ENCODE measurements around the gene MDK.
"Not testable (repeated sequence)": the region's sequence is repeated elsewhere in the genome, so short reads cannot be mapped to it uniquely, and the experiment has no call there.

Gene MDK

DNA sequence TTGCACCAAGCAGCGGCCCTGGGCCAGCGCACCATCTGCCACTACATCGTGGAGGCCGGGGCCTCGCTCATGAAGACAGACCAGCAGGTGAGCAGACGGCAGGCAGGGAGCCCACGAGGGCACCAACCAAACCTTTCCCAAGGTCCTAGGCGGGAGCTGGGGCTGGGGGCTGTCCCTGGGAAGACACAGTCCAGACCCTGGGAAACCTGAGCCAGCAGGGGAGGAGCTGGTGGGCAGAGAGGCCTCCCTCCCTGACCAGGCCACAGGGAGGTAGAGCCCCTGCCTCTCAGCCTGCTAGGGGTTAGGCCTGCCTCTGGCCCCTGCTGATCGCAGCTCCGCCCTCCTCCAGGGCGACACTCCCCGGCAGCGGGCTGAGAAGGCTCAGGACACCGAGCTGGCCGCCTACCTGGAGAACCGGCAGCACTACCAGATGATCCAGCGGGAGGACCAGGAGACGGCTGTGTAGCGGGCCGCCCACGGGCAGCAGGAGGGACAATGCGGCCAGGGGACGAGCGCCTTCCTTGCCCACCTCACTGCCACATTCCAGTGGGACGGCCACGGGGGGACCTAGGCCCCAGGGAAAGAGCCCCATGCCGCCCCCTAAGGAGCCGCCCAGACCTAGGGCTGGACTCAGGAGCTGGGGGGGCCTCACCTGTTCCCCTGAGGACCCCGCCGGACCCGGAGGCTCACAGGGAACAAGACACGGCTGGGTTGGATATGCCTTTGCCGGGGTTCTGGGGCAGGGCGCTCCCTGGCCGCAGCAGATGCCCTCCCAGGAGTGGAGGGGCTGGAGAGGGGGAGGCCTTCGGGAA is 1.8 kb upstream of the MDK start:
- H3K4me3 ChIP-seq (ENCODE audit: low read length); DNase-seq (ENCODE audit: low read depth, low spot score): not testable (repeated sequence)

GRCh38 chr11:46380340-46381047 is 975 bp upstream of the MDK start:
- DNase-seq (ENCODE audit: low read depth, low spot score): no peak
- H3K4me3 ChIP-seq (ENCODE audit: low read length): no peak overlapping the region

GRCh38 chr11:46381819-46382645 is 563 bp downstream of the MDK start:
- H3K4me3 ChIP-seq (ENCODE audit: low read length): no peak overlapping the region
- DNase-seq (ENCODE audit: low read depth, low spot score): no peak

DNA sequence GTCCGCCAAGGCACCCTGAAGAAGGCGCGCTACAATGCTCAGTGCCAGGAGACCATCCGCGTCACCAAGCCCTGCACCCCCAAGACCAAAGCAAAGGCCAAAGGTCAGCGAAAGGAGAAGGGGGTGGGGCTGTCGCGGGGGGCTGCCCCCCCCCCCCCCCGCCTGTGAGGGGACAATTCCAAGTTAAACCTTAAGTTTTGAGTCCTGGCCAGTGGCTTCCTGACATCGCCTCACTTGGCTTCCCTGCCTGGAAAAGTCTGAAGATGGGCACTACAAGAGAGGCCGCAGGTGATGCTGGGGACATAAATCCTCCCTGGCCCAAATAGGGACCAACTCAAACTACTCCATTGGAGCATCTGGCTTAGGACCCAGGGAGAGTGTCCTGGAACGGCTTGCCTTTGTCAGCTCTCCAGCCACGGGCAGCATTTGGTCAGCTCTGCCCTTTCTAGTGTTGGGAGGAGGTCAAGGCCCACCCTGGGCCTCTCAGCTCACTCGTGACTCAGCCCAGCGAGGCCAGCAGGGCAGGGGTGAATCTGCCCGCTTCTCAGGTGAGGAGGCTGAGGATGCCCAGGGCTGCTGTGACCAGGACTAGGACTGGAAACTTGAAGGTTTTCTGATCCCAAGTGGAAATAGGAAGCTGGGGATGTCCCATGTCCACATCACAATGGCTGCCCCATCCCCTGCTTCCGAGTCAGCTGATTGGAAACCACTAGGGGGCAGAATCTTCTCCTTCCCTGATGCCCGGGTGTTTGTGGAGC is 1.4 kb downstream of the MDK start:
- no peak overlapping the region for H3K4me3 ChIP-seq (ENCODE audit: low read length)
- DNase-seq (ENCODE audit: low read depth, low spot score): no peak

DNA sequence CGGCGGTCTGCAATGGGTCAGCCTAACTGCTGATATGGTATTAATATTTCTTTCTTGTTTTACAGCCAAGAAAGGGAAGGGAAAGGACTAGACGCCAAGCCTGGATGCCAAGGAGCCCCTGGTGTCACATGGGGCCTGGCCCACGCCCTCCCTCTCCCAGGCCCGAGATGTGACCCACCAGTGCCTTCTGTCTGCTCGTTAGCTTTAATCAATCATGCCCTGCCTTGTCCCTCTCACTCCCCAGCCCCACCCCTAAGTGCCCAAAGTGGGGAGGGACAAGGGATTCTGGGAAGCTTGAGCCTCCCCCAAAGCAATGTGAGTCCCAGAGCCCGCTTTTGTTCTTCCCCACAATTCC is 1.9 kb downstream of the MDK start:
- DNase-seq (ENCODE audit: low read depth, low spot score): no peak
- no peak overlapping the region for H3K4me3 ChIP-seq (ENCODE audit: low read length)

GRCh38 chr11:46383974-46384701 is 2.7 kb downstream of the MDK start:
- H3K4me3 ChIP-seq (ENCODE audit: low read length): no peak overlapping the region
- DNase-seq (ENCODE audit: low read depth, low spot score): no peak

GRCh38 chr11:46385169-46386004 is 3.9 kb downstream of the MDK start:
- DNase-seq (ENCODE audit: low read depth, low spot score): no peak
- no peak overlapping the region for H3K4me3 ChIP-seq (ENCODE audit: low read length)

DNA sequence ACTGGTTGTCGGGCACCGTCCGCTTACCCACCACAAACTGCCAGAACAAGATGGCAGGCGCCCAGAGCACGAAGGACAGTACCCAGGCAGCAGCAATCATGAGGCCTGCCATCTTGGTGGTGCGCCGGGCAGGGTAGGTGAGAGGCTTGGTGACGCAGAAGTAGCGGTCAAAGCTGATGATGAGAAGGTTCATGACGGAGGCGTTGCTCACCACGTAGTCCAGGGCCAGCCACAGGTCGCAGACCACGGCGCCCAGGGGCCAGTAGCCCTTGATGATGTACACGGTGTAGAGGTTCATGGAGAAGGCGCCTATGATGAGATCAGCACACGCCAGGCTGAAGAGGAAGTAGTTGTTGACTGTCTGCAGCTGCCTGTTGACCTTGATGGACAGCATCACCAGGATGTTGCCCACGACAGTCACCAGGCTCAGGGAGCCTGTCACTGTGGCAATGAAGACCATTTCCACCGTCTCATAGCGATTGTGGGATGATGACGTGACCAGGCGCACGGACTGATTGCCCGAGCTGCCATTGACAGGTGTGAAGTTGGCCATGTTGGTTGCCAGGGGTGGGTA is 4.6 kb downstream of the MDK start:
- no peak for DNase-seq (ENCODE audit: low read depth, low spot score)
- no peak overlapping the region for H3K4me3 ChIP-seq (ENCODE audit: low read length)

DNA sequence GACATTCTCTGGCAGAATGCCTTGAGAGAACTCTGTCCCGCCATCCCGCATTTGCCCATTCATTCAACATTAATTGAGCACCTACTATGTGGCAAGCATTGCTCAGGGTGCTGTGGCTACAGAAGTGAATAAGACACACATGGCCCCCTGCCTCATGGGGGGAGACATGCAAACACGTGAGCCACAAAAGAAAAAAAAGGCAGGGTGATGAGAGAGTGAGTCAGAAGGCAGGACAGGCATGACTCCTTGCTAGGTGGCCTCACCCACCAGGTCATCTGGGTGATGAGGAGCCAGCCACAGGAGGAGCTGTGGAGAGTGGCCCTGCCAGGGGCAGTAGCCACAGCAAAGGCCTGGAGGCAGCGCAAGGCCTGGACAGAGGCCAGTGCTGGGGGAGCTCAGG is 5.2 kb downstream of the MDK start:
- DNase-seq (ENCODE audit: low read depth, low spot score): no peak
- H3K4me3 ChIP-seq (ENCODE audit: low read length): no peak overlapping the region

- no peak overlapping the region for H3K4me3 ChIP-seq (ENCODE audit: low read length)
- no peak for DNase-seq (ENCODE audit: low read depth, low spot score)
Observed at GRCh38 chr11:46387456-46387855, 6.0 kb downstream of the MDK start.

- no peak overlapping the region for H3K4me3 ChIP-seq (ENCODE audit: low read length)
- DNase-seq (ENCODE audit: low read depth, low spot score): no peak
Observed at GRCh38 chr11:46387919-46388618, 6.6 kb downstream of the MDK start.

DNA sequence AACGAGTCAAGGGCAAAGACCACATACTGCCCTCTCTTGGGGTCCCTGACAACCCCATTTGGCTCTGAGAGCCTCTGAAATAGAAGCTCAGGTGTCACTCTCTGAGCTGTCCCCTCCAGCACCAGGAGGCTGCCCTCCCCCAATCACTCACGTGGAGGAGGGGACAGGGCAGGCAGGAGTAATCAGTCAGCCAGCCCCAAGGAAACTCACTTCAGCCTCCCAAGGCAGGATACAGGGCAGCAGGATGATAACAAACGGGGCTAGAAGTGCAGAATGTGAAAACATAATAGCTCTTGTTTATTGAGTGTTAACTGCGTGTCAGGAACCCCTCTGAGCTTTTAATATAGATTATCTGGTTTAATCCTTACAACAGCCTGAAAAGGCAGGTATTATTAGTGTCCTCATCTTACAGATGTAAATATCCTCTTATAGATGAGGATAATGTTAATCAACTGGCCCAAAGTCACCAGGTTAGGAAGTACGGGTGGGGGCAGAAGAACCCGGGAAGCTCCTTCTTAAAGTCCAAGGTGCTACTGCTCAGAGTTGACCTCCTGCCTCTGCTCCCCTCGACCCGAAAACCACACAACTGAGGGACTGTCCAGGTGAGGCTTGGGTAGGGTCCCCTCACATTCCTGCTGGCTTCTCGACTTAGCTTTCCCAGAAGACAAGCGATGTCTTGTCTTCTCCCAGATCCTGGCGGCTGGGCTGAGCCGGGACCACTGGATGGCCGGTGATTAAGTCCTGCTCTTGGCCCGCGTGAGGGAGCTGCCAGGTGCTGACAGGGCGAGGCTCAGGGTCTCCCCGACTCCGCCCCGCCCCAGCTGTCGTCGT is 7.4 kb downstream of the MDK start:
- no peak overlapping the region for H3K4me3 ChIP-seq (ENCODE audit: low read length)
- DNase-seq (ENCODE audit: low read depth, low spot score): no peak

DNA sequence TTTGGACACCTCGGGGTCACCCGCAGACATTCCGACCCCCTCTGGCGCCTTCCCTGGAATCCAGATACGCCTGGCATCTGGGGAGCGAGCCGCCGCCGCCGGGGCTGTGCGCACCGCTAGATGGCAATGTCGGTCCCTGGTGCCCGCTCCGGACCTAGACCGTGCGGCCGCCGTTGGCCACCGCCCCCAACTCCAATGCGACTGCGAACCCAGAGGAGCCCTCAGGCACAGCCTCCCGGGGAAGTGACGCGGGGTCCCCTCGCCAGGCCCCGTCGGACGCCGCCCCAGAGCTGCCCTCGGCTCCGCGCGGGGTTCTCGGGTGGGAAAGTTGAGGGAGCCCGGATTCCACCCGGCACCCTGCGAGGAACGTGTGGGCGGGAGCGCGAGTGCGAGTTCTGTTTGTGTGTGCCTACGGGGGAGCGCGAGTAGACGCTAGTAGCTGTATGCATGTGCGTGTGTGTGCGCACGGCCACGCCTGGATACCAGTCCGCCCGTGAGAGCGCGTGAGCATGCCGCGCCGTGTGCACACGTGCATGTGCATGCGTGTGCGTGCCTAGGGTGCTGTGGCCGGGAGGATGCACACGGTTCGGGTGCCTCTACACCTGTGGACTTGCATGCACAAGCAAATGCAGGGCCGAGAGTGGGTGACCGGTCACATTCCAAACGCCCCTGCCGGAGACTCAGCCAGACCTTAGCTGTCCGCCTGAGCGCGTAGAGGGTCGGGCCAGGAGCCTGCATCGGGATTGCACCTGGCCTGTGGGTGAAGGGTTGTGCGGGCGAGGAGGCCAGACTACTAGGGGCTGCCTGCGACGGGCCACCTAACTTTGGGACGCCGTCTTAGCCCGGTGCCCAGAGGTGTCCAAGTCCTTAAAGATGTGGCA is 8.2 kb downstream of the MDK start:
- H3K4me3 ChIP-seq (ENCODE audit: low read length): peak overlapping the region; percentile 41
- DNase-seq (ENCODE audit: low read depth, low spot score): no peak

GRCh38 chr11:46390331-46391171 is 9.1 kb downstream of the MDK start:
- DNase-seq (ENCODE audit: low read depth, low spot score): no peak
- H3K4me3 ChIP-seq (ENCODE audit: low read length): no peak overlapping the region; the same call in 1 of the 2 replicates
